NCI-H2081 (cell line): Measurements from ENCODE around the gene PEX11A.
A peak's percentile ranks its signal among the peaks of the same experiment; 100 is the strongest.

Experiments
- DNase-seq, 2 experiments: peaks; one replicate each; lab custom pipeline; 2025; lab: John Stamatoyannopoulos, UW

The PEX11A gene

GRCh38 chr15:89674526-89674925, 16.0 kb downstream of the PEX11A start:
- DNase-seq, result no peak

- DNase-seq, result no peak
These were observed 17.4 kb downstream of the PEX11A start for GRCh38 chr15:89673165-89673512.

- DNase-seq, result no peak
These were observed 18.1 kb downstream of the PEX11A start for GRCh38 chr15:89672221-89673164.

- DNase-seq, result no peak
These were observed 18.9 kb downstream of the PEX11A start for GRCh38 chr15:89671687-89672086.

GRCh38 chr15:89670971-89671560, 19.5 kb downstream of the PEX11A start:
- no peak for DNase-seq

GRCh38 chr15:89669941-89670340, 20.6 kb downstream of the PEX11A start:
- DNase-seq, result no peak

- no peak for DNase-seq
These were observed 21.2 kb downstream of the PEX11A start for GRCh38 chr15:89669309-89669865.

- no peak for DNase-seq
These were observed 22.4 kb downstream of the PEX11A start for GRCh38 chr15:89668171-89668570.

- no peak for DNase-seq
These were observed 22.9 kb downstream of the PEX11A start for GRCh38 chr15:89667706-89667960.

GRCh38 chr15:89666858-89667705, 23.5 kb downstream of the PEX11A start:
- DNase-seq, result no peak

- DNase-seq, result no peak
These were observed 24.2 kb downstream of the PEX11A start for GRCh38 chr15:89666184-89666857.

- DNase-seq, result peak in 1 of 2 experiments; percentile 31
These were observed 24.9 kb downstream of the PEX11A start for GRCh38 chr15:89665449-89666181.

GRCh38 chr15:89664441-89665350, 25.9 kb downstream of the PEX11A start:
- peak; percentile 64 to 90 for DNase-seq

- DNase-seq, result no peak
These were observed 27.5 kb downstream of the PEX11A start for GRCh38 chr15:89662893-89663626.

GRCh38 chr15:89660556-89660955, 30.0 kb downstream of the PEX11A start:
- DNase-seq, result no peak

- no peak for DNase-seq
These were observed 31.3 kb downstream of the PEX11A start for GRCh38 chr15:89659295-89659694.

- no peak for DNase-seq
These were observed 32.8 kb downstream of the PEX11A start for GRCh38 chr15:89657686-89658200.

- DNase-seq, result no peak
These were observed 34.3 kb downstream of the PEX11A start for GRCh38 chr15:89656116-89656815.
